ENCODE data around the gene PSG6.
"Not testable (repeated sequence)": the region's sequence is repeated elsewhere in the genome, so short reads cannot be mapped to it uniquely, and the experiment has no call there.

DNA sequence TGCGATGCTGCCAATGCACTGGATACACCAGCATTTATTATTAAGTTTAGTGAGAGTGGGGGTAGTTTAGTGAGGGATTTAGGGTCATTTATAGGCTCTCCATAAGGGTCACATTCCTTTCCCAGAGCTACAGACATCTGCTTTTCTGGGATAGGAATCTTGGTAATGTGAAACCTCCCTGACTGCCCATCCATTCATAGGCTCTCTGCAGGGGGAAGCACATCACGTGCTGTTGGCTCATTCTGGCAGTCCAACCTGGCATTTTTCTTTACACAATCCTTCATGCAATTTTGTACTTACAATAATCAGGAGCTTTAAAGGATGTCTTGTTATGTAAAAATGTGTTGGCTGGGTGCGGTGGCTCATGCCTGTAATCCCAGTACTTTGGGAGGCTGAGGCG, 17.1 kb downstream of the PSG6 start:
- not testable (repeated sequence) for TF ChIP-seq CTCF (IDR thresholded peaks at IDR 0.05; ENCODE audit: insufficient read depth, low read length); REST (IDR thresholded peaks at IDR 0.05; ENCODE audit: insufficient replicate concordance, low read depth); GABPA (IDR thresholded peaks at IDR 0.05; ENCODE audit: low read depth); POLR2AphosphoS5 (IDR thresholded peaks at IDR 0.05; ENCODE audit: low read depth); SPI1 (IDR thresholded peaks at IDR 0.05; ENCODE audit: borderline replicate concordance, low read depth)
